ENCODE measurements around the gene SLC25A51.

- TF ChIP-seq CTCF (IDR thresholded peaks at IDR 0.05; ENCODE audit: extremely low read depth in 1 of 2, insufficient read depth in 1 of 2, low read depth in 1 of 2, low read length in 2 of 2) (no peak), MAX (IDR thresholded peaks at IDR 0.05; ENCODE audit: insufficient read depth, insufficient read length) (no peak), POLR2AphosphoS5 (IDR thresholded peaks at IDR 0.05; ENCODE audit: insufficient read depth, low read depth, low read length) (no peak), POLR2A (IDR thresholded peaks at IDR 0.05; ENCODE audit: low read depth, low read length) (no peak), EZH2 (IDR thresholded peaks at IDR 0.05; ENCODE audit: borderline replicate concordance, low read depth, low read length, severe bottlenecking) (no peak), JUN (IDR thresholded peaks at IDR 0.05; ENCODE audit: borderline replicate concordance, insufficient read depth, insufficient read length, low read depth) (no peak), FOS (IDR thresholded peaks at IDR 0.05; ENCODE audit: borderline replicate concordance, insufficient read depth, low read length) (no peak)
Observed at GRCh38 chr9:37902131-37902530, 1.8 kb downstream of the SLC25A51 start.
